GM23248 (cell line): ENCODE data around the gene MS4A10.

Source experiments
- EZH2 ChIP-seq: fragments of 200-600 bp; sonication (generic); IDR thresholded peaks from 2 replicates; pipeline ENCODE4 v1.6.1; 2018; ENCODE audit warnings: antibody characterized with exemption, mild to moderate bottlenecking; ENCODE audit not compliant: insufficient read depth, poor library complexity, severe bottlenecking
- EZH2phosphoT487 ChIP-seq: fragments of 200-600 bp; sonication (generic); IDR thresholded peaks from 2 replicates; pipeline ENCODE4 v1.6.1; 2018; ENCODE audit warnings: antibody characterized with exemption, moderate library complexity, mild to moderate bottlenecking, low read depth; ENCODE audit not compliant: insufficient read depth

DNA sequence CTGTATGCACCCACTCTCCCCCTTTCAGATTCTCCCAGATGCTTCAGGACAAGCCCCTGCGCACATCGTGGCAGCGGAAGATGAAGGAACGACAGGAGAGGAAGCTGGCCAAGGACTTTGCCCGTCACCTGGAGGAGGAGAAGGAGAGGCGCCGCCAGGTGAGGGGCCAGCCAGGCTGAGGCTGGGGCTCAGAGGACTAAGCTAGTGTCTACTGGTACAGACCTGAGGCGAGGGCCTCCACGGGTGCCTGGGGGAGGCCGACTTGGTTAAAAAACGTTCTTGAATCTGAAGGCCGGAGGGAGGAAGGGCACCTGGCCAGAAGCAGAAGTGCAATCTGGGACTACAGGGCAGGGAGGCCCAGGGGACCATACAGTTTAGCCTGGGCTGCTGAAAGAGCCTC lies 62.8 kb downstream of the MS4A10 start:
- TF ChIP-seq EZH2 (no peak), EZH2phosphoT487 (no peak)
